ENCODE data around the gene FADS3.

Gene FADS3

GRCh38 chr11:61907871-61908729 lies 16.8 kb upstream of the FADS3 start:
- TF ChIP-seq, protein P1, sequence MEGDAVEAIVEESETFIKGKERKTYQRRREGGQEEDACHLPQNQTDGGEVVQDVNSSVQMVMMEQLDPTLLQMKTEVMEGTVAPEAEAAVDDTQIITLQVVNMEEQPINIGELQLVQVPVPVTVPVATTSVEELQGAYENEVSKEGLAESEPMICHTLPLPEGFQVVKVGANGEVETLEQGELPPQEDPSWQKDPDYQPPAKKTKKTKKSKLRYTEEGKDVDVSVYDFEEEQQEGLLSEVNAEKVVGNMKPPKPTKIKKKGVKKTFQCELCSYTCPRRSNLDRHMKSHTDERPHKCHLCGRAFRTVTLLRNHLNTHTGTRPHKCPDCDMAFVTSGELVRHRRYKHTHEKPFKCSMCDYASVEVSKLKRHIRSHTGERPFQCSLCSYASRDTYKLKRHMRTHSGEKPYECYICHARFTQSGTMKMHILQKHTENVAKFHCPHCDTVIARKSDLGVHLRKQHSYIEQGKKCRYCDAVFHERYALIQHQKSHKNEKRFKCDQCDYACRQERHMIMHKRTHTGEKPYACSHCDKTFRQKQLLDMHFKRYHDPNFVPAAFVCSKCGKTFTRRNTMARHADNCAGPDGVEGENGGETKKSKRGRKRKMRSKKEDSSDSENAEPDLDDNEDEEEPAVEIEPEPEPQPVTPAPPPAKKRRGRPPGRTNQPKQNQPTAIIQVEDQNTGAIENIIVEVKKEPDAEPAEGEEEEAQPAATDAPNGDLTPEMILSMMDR (conservative IDR thresholded peaks at IDR 0.05), result no peak

DNA sequence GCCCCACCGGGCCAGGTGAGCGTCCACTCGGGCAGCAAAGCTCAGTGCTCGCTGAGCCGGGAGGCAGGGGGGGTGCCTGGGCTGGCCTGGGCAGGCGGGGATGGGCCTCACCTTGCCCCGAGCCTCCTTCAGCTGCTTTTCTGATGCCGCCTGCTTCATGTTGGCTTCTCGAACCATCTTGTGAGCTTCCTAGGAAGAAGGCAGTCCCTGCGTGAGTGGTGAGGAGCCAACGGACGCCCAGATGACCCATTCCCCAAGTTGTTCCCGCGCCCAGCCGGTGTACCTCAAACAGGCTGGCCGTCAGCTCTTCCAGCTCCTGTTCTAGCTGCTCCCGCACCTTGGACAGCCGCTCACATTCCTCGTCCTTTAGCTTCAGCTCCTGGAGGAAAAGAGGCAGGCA lies 15.9 kb upstream of the FADS3 start:
- TF ChIP-seq, protein P1 (conservative IDR thresholded peaks at IDR 0.05), result no peak
- no peak overlapping the region for H3K27ac ChIP-seq

More at GRCh38 chr11:61907871-61908729, 16.8 kb upstream of the FADS3 start:
- H3K27ac ChIP-seq, result no peak overlapping the region

DNA sequence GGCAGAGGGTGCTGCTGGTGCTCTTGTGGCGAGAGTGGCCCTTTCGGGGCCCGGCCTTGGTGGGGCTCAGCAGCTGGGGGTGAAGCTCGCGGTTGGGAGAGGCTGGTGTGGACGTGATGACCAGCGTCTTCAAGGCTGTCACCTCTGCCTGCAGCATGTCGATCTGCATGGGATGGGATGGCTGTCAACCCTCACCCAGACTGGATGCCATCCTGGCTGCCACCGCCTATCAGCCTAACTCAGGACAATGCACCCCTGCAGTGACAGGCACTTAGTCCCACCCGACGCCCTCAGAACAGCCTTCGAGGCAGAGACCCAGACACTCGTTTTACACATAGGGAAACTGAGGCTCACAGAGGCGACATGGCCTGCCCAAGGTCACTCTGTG lies 15.2 kb upstream of the FADS3 start:
- TF ChIP-seq, protein P1 (conservative IDR thresholded peaks at IDR 0.05), result no peak
- no peak overlapping the region for H3K27ac ChIP-seq

DNA sequence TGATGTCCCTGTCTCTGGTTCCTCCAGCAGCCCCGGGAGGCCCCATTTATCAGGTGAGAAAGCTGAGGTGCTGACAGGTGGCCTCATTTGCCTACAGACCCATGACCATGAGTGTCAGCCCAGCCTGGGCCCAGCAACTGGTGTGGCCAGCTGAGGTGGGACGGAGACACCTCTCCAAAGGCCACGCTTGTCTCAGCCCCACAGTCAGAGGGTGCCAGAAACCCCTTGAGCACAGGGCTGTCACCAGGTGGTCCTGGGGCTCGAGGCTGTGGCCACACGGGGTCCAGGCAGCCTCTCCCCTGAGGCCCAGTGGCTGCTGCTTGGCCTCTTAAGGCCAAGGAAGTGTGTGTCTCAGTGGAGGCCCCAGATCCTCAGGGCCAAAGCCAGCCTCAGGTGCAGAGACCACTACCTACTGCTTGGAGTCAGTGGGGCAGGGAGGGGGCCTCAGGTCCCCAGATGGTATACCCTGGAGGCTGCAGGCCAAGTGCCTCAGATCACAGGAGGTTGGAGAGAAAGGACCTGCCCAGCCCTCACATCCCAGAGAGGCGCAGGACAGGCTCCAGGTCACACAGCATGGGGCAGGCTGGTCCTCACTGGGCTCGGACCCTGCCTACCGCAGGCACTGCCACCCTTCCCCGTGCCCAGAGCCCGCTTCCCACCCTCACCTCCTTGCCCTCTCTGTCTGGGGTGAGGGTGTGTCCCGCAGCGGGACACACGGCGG lies 14.6 kb upstream of the FADS3 start:
- H3K27ac ChIP-seq, result no peak overlapping the region
- TF ChIP-seq, protein P1 (conservative IDR thresholded peaks at IDR 0.05), result no peak

- TF ChIP-seq, protein P1 (conservative IDR thresholded peaks at IDR 0.05), result no peak
- H3K27ac ChIP-seq, result no peak overlapping the region
Observed at GRCh38 chr11:61905067-61905696, 13.8 kb upstream of the FADS3 start.

- TF ChIP-seq, protein P1 (conservative IDR thresholded peaks at IDR 0.05), result no peak
- H3K27ac ChIP-seq, result no peak overlapping the region
Observed at GRCh38 chr11:61904539-61905048, 13.2 kb upstream of the FADS3 start.

- no peak overlapping the region for H3K27ac ChIP-seq
- TF ChIP-seq, protein P1 (conservative IDR thresholded peaks at IDR 0.05), result no peak
Observed at GRCh38 chr11:61903845-61904244, 12.5 kb upstream of the FADS3 start.
